Fibroblast of the conjunctiva (primary cell): ENCODE data around the gene HES1.

Source experiments
- DNase-seq: peaks from one replicate; pipeline ENCODE4 v3.0.0-alpha.2; 2010; ENCODE audit warnings: low read depth

HES1 gene

DNA sequence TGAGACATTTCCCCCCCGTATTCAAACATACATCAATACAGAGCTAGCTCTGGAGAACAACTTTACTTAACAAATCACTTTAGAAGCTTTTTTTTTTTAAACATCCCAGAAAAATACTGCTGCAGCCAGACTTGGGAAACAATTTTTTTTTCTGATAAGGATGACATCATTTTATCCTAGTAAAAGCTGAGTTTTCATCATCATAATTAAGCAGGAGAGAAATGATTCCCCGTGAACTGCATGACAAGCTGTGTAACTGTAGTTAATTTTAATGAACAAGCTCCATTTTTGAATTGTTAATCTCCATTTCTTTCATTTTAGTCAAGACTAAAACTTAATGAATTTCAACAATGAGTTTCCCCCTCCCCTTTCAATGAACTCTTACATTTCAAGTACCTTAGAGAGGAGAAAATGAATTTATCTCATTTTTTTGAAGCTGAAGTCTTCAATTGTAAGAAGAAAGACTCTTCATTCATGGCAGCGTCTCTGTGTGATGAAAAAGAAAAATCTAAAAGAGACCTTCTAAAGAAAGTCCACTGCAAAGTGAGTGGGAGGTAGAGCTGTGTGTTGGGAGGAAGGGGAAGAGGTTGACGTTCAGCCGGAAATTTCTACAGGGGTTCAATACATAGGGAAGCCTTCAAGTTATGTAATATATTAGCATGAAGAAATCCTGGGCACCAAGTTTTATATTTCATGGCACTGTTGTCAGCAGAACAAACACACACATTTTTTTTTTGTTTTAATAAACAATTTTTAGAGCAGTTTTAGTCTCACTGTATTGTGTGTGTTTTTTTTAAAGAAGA lies 31.7 kb downstream of the HES1 start:
- DNase-seq, result no peak

DNA sequence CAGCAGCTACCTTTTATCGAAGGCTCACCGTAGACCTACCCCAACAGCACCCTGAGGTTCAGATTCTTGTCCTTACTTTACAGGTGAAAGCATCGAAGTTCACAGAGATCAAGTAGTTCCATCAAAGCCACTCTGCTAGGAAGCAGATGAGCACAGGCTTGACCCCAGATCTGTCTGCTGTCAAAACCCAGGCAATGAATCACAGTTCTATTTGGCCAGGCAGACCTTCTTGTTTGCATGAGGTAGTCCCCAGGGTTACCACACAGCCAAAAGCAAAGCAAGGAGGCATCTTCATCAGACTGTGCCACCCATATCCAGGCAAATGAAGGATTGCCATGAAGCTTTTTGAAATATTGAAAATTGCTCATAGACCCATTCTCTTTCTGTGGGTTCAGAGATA lies 33.0 kb downstream of the HES1 start:
- DNase-seq, result no peak

DNA sequence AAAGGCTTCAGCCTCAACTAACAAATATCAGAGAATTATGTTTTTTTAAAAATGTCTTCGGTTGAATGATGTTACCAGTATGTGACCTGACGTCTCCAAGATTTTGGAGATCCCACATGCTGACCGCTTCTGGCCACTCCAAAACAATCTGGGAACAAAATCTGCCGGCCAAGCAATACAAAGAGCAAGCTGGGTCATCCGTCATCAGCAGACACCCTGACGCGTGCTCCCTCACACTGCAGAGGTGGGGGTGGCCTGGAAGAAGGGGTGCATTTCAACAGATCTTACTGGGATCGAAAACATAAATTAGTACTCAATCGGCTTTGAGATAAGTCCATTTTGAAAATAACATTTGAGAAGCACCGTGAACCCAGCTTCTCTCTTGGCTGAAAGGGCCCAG lies 33.6 kb downstream of the HES1 start:
- no peak for DNase-seq

DNA sequence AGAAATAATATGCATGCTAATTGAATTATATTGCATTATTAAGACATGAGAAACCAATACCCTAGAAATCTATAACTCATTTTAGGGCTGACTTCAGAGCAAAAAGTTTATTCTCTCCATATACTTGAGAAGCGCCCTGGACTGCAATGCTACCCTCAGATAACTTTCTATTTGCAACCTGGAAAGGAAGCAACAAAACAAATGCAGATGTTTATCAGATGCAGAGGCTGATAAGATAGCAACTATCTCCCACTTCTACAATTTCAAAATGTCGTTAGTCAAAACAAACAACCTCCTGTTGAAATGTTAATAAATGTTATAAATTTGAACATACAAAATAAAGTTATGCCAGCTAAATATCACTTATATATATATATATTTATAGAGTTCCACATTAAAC lies 34.8 kb downstream of the HES1 start:
- DNase-seq, result no peak

DNA sequence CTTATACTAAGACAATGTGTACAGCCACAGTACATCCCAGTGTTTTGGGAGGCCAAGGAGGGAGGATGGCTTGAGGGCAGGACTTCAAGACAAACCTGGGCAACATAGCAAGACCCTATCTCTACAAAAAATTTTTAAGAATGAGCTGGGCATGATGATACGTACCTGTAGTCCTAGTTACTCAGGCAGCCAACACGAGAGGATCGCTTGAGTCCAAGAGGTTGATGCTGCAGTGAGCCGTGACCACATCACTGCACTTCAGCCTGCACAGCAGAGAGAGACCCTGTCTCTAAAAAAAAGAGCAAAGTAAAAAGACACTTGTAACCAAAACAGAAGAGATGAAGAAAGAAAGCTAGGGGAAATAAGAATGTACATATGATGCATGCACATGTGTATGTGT lies 38.5 kb downstream of the HES1 start:
- DNase-seq, result no peak

DNA sequence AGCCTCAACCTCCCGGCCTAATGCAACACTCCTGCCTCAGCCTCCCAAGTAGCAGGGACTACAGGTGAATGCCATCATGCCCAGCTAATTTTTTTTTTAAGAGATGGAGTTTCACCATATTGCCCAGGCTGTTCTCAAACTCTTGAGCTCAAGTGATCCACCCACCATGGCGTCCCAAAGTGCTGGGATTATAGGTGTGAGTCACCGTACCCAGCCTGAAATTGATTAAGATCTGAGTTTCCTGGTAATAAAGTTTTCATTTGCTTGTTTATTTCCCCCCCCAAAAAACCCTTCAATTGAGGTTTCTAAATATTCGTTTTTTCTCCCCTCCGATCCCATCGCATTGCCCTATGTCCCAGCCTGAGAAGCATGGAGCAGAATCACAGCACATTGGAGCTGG lies 39.0 kb downstream of the HES1 start:
- no peak for DNase-seq

DNA sequence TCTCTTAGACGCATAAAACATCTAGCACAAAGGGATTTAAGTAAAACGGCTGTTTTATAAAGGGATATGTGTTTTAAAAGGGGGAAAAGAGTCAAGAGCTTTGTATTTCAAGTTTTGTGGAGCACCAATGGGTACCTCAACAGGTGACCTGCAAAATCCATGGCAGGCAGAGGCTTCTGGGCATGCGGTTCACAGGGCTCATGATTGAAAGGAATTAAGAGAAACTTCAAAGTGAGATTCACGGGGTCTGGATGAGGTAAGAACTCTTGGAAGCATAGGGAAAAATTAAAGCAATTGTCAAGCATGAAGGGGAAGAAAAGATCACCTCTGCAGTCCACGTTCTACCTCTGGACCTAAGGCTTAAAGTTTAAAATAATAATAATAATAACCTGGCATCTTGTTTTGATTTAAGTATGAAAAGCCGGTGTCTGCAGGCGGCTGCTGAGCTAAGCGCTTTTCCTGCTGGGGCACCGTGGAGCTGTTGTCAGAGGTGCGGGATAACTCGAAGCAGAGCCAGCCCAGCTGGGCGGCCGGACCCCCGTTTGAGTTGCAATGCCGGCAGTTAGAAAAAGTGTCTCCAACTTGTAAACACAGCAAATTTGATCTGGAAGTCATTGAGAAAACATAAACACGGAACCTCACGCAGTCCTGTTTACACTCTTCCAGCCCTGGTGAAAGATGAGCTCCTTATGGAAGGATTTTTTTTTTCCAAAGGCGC lies 40.5 kb downstream of the HES1 start:
- DNase-seq, result no peak

DNA sequence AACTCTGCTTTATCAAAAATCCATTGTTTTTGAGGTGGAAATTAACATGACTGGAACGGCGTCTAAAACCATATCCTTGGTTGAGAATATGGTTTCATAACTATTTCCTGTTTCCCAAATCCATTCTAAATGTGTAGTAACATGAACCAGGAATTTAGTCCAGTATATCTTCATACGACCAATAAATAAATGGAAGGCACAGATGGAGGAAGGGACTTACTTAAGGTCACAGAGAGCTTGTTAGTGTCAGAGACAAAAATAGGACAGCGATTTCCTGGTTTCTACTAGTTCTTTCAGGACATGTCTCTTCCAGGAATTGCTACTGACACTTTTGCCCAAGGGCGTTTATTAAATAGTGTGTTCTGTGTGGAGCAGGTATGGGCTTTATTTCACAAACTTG lies 41.2 kb downstream of the HES1 start:
- DNase-seq, result no peak

DNA sequence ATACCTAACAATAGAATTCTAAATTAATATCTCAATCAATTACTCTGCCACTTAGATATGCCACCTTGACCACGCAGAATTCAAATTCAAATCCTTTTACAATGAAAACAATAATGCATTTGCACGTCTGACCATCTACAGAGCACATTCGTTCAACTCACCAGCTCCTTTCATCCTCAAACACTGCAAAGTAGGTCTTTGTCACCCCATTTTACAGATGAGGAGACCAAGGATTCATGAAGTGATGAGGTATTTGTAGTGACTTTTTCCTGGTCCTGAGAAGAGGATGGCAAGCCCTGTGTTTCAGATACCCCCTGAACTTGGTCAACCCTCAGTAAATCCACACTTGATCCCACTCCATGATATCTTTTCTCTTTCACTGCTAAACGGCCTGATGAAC lies 42.2 kb downstream of the HES1 start:
- no peak for DNase-seq

DNA sequence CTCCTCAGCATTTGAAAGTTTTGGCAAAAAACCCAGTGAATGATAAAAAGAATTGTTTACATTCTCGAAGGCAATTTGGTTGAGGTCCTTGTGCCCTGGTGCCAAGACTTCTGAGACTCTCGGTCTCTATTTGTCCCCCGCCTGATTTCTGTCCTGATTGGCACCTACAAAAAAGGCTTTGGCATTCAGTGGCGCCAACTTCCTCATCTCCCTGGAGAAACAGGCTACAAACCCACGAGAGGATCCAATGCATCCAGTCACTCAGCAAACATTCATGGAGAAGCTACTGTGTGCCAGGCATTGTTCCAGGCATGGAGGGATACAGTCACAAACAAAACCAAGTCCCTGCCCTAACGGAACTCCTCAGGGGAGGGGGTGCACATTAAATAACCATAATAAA lies 42.7 kb downstream of the HES1 start:
- no peak for DNase-seq

DNA sequence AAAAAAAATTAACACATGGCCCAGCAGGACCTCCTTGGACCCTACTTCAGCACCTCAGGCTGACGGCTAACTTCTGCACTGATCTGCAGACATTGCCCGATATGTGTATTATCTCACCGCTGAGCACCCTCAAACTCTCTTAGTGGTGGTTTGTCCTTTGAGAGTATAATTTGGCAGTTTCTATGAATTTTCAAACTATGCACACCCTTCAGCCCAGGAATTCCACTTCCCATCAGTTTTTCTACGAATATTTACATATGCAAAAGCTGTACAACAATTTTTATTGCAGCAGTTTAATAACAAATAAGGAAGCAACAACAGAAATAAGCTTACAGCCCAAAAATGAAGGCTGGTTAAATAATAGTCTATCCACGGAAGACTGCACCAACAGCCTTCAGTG lies 44.6 kb downstream of the HES1 start:
- DNase-seq, result no peak

DNA sequence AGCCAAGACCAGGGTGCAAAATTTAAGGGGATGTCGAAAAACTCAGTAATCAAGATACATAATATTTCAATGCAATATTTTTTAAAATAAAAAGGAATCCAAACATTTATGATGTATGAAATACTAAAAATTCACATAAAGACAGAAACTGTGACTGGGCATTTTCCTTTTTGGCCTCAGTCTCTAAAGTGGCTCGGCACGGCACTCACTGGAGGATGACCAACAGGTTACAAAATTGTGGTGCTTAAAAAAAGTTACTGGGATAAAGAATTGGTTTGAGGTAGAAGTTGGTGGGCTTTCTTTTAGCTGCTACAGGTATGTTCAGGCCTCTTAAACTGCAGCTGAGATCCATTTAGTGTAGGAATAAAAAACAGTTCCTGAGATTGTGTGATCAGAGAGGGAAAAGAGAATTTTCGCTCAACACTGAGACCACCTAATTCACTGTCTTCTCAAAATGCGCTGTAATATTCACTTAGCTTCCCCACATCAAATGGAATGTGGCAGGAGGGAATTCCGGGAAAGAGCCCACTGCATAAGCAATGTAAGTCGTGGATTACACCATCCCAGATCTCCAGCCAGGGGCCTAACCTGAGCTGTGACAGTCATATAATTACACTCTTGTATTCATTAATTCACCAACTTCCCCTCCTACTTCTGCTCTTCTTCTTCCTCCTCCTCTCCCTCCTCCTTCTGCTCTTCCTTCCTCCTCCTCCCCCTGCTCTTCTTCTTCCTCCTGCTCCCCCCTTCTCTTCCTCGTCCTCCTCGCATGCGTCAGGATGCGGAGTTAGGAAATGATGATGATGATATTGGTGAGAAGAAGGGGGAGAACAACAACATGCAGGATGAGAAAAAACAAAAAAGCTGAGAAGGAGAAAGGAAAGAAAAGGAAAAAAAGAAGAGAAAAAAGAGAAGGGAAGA lies 45.9 kb downstream of the HES1 start:
- DNase-seq, result no peak

DNA sequence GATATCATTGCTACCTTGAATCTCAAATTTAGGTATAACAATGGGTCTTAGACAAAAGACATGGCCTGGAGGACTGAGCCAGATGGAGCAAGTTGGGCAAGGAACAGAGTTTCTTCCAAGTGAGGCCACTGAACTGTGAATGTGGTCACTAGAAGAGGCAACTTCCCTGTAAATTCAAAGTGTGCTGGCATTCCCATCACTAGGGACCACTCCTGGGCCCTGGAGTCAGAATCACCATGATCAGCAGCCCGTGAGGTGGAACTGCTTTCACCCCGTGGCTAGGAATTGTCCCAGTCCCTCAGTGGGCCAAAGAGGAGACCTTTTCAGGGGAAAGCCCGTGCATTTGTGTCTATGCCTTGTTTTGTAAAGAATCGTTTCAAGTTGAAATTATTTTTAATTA lies 47.3 kb downstream of the HES1 start:
- DNase-seq, result no peak

DNA sequence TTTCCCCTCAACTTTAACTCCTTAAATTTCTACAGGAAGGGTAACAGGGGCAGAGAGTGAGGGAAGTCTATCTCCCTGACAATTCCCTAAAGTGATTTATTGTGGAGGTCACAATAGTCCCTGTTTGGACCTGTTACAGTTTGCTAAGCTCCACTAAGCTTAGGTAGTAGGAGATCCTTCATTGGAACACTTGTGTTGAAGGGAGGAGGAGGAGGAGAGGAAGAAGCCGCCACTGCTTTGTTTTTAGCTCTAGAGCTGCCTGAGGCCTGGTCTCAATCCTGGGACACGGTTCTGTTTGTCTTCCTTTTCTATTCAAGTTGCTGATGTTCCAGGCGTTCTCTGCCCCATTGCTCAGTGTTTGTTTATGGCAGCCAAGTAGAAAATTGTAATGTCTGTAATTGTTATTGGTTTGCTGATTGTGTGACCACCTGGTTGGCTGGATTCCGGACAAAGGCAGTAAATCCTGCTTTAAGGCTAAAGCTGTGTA lies 48.4 kb downstream of the HES1 start:
- DNase-seq, result no peak

DNA sequence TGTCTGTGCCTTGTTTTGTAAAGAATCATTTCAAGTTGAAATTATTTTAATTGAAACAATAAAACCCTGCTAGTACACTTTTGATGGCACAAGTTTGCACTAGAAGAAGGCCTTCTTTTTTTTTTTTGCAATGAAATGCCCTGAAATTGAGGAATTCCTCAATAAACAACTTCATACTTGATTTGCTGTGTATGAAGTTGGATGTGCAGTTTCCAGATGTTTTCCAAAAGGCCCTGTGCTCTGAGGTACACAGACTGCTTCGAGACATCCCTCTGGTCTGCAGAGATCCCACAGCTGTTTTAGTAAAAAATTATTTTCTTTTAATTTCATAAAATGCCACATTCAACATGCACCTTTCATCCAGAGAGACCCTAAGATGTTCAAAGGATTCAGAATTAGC lies 48.9 kb downstream of the HES1 start:
- no peak for DNase-seq

DNA sequence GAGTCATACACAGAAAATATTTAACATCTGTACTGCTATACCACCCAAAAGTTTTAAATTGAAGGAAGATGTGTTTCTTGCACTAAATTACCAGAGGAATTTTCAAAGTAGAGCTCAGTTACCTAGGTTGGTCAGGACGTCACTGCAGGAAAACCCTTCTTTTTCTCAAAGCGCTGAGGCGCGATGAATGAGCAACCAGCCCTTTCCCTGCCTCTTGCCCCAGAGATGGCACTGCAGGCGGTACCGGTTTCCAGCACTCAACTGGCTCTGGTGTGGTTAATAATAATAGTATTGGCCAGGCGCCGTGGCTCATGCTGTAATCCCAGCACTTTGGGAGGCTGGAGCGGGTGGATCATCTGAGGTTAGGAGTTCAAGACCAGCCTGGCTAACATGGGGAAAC lies 49.3 kb downstream of the HES1 start:
- no peak for DNase-seq

DNA sequence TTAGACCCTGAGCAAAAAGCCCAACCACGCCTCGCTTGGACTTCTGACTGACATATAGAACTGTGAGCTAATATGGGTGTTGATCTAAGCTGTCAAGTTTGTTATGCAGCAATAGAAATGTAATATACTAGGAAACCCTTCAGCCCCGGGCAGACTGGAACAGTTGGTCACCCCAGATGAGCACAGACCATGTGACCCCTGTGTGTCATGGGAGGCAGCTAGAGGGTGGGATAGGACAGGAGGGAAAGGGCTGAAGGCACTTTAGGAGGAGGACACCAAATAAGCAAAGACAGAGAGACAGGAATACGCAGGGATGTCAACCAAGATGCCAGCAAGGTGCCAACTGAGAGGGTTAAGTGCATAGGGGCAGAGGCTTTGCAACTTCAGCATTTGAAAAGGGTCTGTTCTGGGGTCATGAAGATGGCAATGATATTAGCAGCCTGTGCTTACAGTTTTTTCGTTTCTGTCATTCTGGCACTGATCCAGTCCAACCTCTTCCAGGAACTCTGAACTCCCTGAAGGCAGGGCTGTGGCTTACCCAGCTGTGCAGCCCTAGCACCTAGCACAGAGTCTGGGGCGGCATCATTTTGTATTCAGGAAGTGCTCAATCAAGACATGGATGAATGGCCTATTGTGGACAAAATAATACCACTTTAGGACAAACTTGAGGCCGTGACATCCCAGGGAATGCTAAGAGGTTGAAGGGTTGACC lies 51.4 kb downstream of the HES1 start:
- DNase-seq, result no peak
